Activated naive CD4-positive, alpha-beta T cell treated with anti-CD3 and anti-CD28 coated beads, Interleukin-2, amount 50 U/mL, for 24 hours (primary cell): ENCODE data around the gene ANXA6.

Experiments used
- H3K27ac Mint-ChIP-seq: one replicate; pipeline ENCODE4 v1.8.0; 2021; ENCODE audit warnings: mild to moderate bottlenecking, mixed read lengths
- H3K27me3 Mint-ChIP-seq: one replicate; pipeline ENCODE4 v1.8.0; 2021; ENCODE audit warnings: mixed read lengths
- H3K36me3 Mint-ChIP-seq: one replicate; pipeline ENCODE4 v1.8.0; 2021; ENCODE audit warnings: mixed read lengths
- H3K4me1 Mint-ChIP-seq: one replicate; pipeline ENCODE4 v1.8.0; 2021; ENCODE audit warnings: mixed read lengths
- H3K4me3 Mint-ChIP-seq: one replicate; pipeline ENCODE4 v1.8.0; 2021; ENCODE audit warnings: mild to moderate bottlenecking, mixed read lengths
- H3K9me3 Mint-ChIP-seq: one replicate; pipeline ENCODE4 v1.8.0; 2021; ENCODE audit warnings: mixed read lengths

ANXA6 gene

DNA sequence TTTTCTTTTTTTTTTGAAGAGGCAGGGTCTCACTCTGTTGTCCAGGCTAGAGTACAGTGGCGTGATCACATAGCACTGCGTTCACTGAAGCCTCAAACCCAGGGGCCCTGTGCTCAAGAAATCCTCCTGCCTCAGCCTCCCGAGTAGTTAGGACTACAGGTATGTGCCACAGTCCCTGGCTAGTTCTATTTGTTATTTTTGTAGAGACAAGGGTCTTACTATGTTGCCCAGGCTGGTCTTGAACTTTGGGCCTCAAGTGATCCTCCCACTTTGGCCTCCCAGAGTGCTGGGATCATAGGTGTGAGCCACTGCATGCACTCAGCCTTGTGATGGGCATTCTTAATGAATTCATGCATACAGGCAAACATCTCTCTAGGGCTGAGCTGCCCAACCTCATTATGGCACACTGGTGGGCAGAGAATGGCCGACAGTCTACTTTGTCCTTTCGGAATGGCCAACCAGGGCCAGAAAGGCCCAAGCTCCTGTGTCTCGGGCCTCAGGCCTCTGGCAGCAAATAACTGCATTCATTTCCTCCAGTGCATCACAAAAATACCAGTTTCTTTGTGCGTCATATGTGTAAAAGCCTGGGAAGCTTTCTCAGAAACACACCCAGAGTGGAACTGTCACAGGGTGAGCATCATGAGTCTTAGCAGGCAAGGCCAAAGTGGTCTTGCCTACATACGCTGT is 27.2 kb downstream of the ANXA6 start:
- H3K4me1 Mint-ChIP-seq = peaks cover 78% of the 10 kb centered on the region
- H3K9me3 Mint-ChIP-seq = no peaks in the 10 kb centered on the region
- no peaks in the 10 kb centered on the region for H3K27me3 Mint-ChIP-seq
- H3K27ac Mint-ChIP-seq = peak overlapping the region; percentile 95
- H3K36me3 Mint-ChIP-seq = peaks cover 16% of the 10 kb centered on the region
- H3K4me3 Mint-ChIP-seq = no peak overlapping the region

DNA sequence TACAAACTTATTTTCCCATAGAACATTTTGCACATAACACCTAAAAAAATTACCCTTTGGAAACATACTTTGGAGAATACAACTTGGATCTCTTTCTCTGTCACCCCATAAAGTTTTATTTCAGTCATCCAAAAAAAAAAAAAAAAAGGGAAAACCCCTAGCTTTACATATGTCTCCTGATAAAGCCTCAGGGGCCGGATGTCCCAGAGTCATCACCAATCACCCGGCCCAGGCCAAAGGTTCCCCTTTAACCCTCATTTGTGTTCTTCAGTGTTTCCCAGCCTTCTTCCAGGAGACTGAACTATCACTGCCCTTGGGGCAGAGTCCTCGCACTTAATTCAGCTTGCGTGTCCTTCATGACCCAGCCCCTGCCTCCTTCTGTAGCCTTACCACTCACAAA is 28.8 kb downstream of the ANXA6 start:
- peak overlapping the region; percentile 77 for H3K27ac Mint-ChIP-seq
- H3K36me3 Mint-ChIP-seq = peaks cover 16% of the 10 kb centered on the region
- H3K4me1 Mint-ChIP-seq = peaks cover 86% of the 10 kb centered on the region
- H3K4me3 Mint-ChIP-seq = no peak overlapping the region
- H3K27me3 Mint-ChIP-seq = no peaks in the 10 kb centered on the region
- H3K9me3 Mint-ChIP-seq = no peaks in the 10 kb centered on the region

DNA sequence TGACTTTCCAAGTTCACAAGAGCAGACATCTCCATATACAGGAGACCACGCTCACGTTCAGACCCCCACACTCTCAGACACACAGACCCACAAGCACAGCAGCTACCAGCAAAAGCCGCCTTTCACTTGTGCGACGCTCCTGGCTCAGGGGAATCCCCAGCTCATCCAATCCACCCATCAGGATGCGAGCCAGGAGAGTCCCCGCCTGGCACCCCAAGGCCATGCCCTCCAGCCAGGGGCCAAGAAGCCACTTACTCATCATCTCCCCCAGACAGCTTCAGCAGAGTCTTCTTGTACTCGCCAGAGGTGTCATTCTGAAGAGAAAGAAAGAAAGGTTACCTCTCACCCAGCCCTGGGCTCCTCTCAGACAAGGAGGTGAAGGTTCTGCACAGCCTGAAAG is 29.7 kb downstream of the ANXA6 start:
- H3K9me3 Mint-ChIP-seq = no peaks in the 10 kb centered on the region
- peak overlapping the region; percentile 63 for H3K27ac Mint-ChIP-seq
- peaks cover 12% of the 10 kb centered on the region for H3K36me3 Mint-ChIP-seq
- H3K27me3 Mint-ChIP-seq = no peaks in the 10 kb centered on the region
- no peak overlapping the region for H3K4me3 Mint-ChIP-seq
- peaks cover 82% of the 10 kb centered on the region for H3K4me1 Mint-ChIP-seq

DNA sequence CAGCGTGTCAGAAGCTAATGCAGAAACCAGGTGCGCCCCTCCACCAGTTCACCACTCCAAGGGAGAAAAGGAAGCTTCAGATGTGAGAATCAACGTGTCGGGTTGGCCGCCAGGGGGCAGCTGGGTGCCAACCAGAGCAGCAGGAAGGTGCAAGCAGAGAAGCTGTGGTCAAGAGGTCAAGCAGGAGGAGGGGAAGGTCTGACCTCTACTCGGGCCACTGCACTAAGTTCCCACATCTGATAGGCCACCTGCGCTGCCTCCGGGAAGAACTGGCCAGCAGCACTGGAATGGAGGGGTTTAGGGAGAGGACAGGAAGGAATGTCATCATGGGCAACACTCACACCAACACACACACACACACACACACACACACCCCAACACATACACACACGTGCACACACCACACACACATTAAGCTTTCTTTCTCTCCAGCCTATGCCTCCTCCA is 31.4 kb downstream of the ANXA6 start:
- peaks cover 69% of the 10 kb centered on the region for H3K4me1 Mint-ChIP-seq
- peaks cover 16% of the 10 kb centered on the region for H3K36me3 Mint-ChIP-seq
- H3K9me3 Mint-ChIP-seq = no peaks in the 10 kb centered on the region
- no peaks in the 10 kb centered on the region for H3K27me3 Mint-ChIP-seq
- peak overlapping the region; percentile 4 for H3K4me3 Mint-ChIP-seq
- peak overlapping the region; percentile 66 for H3K27ac Mint-ChIP-seq

DNA sequence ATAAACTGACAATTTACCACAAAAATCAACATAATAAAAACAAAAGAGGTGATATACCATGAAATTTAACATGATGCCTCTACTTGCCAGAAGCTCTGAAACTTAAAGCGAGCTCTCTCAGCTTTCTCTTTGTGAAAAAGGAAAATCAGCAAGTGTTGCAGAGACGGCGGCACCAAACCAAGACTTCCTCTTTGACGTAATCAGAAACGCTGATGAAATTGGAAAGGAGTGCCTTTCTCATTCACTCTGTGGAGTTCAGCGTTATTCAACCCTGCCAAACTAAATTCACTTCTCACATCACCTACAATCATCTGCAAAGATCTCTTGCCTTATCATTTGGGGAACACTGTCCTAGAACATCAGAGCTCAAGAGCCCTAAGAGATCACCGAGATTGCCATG is 32.2 kb downstream of the ANXA6 start:
- Mint-ChIP-seq H3K36me3 (peaks cover 17% of the 10 kb centered on the region), H3K4me3 (peak overlapping the region; percentile 79)

DNA sequence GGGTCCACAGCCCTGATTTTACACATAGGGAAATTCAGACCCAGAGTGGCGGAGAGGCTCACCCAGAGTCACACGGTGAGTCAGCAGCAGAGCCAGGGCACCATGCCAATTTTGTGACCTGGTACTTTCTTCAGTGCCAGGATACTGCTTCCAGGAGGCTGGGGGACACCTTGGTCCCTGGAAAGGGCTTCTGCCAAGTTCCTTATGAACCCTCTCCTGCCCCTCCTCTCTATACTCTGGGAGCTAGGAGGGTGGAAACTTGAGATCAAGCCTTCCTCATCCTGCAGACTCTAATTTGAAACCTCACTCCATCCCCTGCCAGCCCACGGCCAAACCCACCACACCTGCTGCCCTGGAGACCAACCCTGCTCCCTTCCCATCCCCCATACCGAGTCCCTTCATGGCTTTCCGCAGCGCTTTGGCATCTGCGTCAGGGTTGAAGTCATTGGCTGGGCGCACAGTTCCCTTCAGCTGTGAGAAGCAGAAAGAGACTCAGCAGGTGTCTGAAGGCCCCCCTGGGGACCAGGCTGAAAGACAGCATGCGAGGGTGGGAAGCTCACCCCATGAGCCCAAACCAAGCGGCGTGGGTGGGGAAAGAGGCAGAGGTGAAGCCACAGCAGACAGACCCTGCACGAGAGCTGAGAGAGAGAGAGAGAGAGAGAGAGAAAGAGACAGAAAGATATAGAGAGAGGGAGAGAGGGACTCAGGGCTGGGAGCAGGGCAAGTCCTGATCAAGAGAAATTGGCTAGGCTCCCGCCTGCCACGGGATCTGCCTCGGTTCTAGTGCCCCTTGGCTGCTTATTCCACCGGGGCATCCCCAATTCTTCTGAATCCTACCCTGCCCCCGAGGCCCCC is 33.5 kb downstream of the ANXA6 start:
- H3K4me3 Mint-ChIP-seq = peak overlapping the region; percentile 66
- peaks cover 54% of the 10 kb centered on the region for H3K4me1 Mint-ChIP-seq
- H3K9me3 Mint-ChIP-seq = no peaks in the 10 kb centered on the region
- peak overlapping the region; percentile 86 for H3K27ac Mint-ChIP-seq
- H3K36me3 Mint-ChIP-seq = peaks cover 15% of the 10 kb centered on the region
- H3K27me3 Mint-ChIP-seq = no peaks in the 10 kb centered on the region

More for the DNA sequence above, 32.2 kb downstream of the ANXA6 start:
- peak overlapping the region; percentile 95 for H3K27ac Mint-ChIP-seq
- no peaks in the 10 kb centered on the region for H3K27me3 Mint-ChIP-seq
- peaks cover 62% of the 10 kb centered on the region for H3K4me1 Mint-ChIP-seq
- no peaks in the 10 kb centered on the region for H3K9me3 Mint-ChIP-seq

DNA sequence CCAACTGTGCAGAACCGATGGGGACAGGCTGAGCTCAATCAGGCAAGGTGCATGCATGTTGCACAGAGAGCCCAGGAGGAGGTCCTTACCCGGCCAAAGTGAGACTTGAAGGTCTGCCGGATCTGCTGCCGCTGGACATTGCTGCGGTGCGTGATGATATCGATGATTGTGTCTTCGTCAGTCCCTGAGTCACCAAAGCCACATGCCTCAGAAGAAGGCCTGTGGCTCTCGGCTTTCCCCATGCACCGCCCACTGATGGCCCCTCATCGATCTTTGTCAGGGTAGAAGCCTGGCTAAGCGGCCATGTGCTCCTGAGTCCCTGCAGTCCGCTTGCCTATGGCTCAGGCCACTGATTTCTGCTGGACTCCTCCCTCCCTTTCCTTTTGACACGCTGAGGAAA is 34.8 kb downstream of the ANXA6 start:
- Mint-ChIP-seq H3K36me3 (peaks cover 13% of the 10 kb centered on the region), H3K4me3 (no peak overlapping the region), H3K27me3 (no peaks in the 10 kb centered on the region), H3K27ac (peak overlapping the region; percentile 55), H3K9me3 (no peaks in the 10 kb centered on the region), H3K4me1 (peaks cover 42% of the 10 kb centered on the region)

DNA sequence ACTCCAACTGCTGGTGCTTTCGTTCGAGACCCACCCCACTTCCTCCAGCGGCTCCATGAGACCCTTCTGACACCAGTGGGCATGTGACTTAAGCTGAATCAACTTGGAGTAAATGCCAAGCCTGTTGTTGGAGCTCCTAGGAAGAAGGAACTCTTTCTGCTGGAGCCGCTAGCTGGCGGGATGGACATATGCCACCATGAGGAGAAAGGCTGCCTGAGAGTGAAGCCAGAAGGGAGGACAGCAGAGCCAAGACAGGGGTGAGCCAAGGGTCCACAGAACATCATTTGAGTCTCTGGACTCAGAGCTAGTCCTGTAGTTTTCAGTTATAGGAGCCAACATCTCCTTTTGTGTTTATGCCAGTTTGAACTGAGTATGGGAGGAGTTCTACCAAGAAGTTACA is 35.9 kb downstream of the ANXA6 start:
- Mint-ChIP-seq H3K4me3 (no peak overlapping the region), H3K27ac (peak overlapping the region; percentile 69), H3K36me3 (peaks cover 9% of the 10 kb centered on the region), H3K4me1 (peaks cover 32% of the 10 kb centered on the region), H3K27me3 (no peaks in the 10 kb centered on the region), H3K9me3 (no peaks in the 10 kb centered on the region)

DNA sequence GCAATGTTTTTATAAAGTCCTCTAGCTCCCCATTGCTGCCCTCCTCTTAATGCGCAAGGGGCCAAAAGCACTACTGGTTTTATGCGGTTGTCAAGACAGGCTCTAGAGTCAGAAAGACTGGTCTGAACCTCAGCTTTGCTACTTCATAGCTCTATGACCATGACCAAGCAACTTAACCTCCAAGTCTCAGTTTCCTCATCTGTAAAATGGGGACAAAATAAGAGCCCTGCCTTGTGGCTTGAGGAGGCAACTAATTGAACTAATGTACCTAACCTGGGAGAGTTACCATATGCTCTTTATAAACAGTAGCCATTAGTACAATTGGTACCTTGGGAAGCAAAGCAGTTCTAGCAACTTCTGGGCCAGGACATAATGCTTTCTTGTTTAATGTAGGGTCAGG is 36.5 kb downstream of the ANXA6 start:
- Mint-ChIP-seq H3K36me3 (peaks cover 8% of the 10 kb centered on the region), H3K9me3 (no peaks in the 10 kb centered on the region), H3K4me3 (no peak overlapping the region), H3K27me3 (no peaks in the 10 kb centered on the region), H3K27ac (peak overlapping the region; percentile 82), H3K4me1 (peaks cover 26% of the 10 kb centered on the region)

DNA sequence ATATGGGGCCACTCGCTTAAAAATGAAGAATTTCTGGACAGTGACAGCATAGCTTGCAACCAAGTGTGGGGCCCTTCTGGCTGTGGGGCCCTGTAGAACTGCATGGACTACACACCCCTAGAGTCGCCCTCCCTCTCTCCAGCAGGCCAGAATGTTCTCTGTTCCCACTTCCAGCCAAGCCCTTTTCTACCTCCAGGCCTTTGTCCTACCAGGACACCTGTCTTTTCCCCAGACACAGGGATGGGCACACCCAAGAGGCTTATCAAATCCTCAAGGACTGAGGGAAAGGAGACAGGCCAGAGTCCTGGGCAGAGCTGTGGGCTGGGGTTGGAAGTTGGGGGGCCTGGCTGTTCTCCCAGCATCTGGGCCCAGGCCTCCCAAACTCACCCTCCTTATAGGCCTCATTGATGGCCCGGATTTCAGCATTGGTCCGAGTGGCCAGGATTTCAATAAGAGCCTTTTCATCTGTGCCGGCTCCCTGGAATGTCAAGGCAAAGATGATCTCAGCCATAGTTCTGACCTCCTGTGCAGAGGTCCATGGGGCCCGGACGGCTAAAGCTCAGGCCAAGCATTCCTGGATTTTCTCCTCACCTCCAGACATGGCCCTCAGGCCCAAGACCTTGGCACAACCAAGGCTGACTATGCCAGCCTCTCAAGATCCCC is 38.5 kb downstream of the ANXA6 start:
- no peaks in the 10 kb centered on the region for H3K27me3 Mint-ChIP-seq
- peaks cover 8% of the 10 kb centered on the region for H3K36me3 Mint-ChIP-seq
- H3K4me3 Mint-ChIP-seq = no peak overlapping the region
- H3K27ac Mint-ChIP-seq = peak overlapping the region; percentile 75
- H3K9me3 Mint-ChIP-seq = no peaks in the 10 kb centered on the region
- peaks cover 15% of the 10 kb centered on the region for H3K4me1 Mint-ChIP-seq

DNA sequence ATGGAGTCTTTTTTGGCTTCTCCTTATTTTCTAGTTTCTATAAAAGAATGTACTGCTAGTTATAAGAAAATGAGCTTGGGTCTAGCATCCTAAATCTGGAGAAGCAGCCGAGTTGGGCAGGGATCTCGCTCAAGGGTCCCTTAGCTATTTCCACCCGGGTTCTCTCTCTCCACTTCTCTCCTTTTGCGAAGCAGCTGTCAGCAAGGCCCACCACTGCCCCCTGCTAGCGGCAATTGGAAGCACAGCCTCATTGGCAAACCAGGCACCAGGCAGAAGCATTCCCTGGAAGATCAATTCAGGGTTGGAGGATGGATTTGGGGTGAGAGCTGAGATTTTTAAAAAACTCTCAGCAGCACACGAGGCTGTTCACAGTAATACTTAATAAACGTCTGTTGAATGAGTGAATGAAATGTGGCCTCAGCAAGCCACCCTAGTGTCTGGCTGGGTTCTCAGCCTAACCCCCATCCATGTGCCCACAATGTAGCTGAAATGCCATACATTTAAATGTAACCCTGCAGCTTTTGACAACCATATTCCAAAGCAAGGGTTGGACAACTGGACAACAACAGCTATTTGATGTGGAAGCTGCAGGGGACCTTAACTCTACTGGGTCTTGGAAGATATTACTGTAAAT is 42.2 kb downstream of the ANXA6 start:
- no peaks in the 10 kb centered on the region for H3K27me3 Mint-ChIP-seq
- no peaks in the 10 kb centered on the region for H3K9me3 Mint-ChIP-seq
- peaks cover 3% of the 10 kb centered on the region for H3K36me3 Mint-ChIP-seq
- H3K4me3 Mint-ChIP-seq = no peak overlapping the region
- H3K4me1 Mint-ChIP-seq = peaks cover 8% of the 10 kb centered on the region
- no peak overlapping the region for H3K27ac Mint-ChIP-seq

DNA sequence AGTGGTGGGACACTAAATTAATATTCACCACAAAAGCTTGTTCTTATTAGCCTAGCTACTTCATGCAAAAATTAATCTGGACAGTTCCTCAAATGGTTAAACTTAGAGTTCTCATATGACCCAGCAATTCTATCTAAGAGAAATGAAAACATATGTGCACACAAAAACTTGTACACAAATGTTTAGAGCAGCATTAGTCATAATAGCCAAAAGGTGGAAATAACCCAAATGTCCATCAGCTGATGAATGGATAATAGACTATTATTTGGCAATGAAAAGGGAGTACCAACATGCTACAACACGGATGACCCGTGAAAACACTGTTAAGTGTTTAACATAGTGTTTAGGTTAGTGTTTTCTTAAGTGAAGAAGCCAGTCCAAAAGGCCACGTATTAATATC is 43.9 kb downstream of the ANXA6 start:
- peaks cover 5% of the 10 kb centered on the region for H3K36me3 Mint-ChIP-seq
- no peak overlapping the region for H3K27ac Mint-ChIP-seq
- no peaks in the 10 kb centered on the region for H3K9me3 Mint-ChIP-seq
- H3K4me3 Mint-ChIP-seq = no peak overlapping the region
- peaks cover 8% of the 10 kb centered on the region for H3K4me1 Mint-ChIP-seq
- H3K27me3 Mint-ChIP-seq = no peaks in the 10 kb centered on the region

DNA sequence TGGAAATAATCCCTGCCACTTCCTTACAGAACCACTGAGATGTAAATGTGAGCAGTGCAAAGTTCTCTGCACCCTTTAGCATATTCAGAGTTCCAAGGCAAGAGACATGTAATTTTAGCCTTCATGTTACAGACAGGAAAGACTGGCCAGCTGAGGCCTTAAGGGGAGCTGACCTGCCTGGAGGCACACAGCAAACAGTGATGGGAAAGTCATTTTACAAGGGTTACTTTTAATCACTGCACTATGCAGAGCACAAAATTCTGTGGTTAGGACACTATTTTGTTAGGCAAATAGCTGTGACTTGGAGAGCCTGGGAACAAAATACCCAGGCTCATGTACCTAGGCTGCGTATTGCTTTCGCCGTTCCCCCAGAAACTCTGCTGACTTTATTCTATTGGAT is 46.6 kb downstream of the ANXA6 start:
- Mint-ChIP-seq H3K9me3 (no peaks in the 10 kb centered on the region), H3K27ac (no peak overlapping the region), H3K4me3 (no peak overlapping the region), H3K36me3 (peaks cover 5% of the 10 kb centered on the region), H3K4me1 (peaks cover 8% of the 10 kb centered on the region), H3K27me3 (no peaks in the 10 kb centered on the region)

DNA sequence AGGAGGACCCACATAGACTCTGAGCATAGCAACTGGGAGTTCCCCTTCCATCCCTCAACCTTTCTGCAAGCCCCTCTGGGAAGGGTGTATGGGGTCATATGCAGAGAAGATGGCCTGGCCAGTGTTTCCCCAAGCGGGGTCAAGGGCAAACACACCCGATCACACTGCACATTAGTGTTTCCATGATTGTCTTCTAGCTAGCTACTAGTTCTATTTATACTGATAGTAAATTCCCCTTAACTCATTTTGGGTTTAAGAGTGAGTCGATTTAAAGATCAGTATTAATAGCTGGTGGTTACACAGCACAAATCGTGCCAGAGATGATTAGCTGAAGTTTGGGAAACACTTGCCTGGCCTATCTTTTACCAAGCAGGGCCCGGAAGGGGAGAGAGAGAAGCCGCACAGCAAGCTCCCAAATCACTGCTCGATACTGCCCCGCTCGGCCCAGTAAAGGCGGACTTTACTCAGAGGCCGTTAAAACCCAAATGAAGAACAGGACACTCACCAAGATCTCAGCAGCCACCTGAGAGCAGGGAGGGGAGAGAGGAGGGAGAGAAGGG is 47.4 kb downstream of the ANXA6 start:
- H3K4me3 Mint-ChIP-seq = no peak overlapping the region
- peaks cover 5% of the 10 kb centered on the region for H3K36me3 Mint-ChIP-seq
- peak overlapping the region; percentile 41 for H3K27ac Mint-ChIP-seq

DNA sequence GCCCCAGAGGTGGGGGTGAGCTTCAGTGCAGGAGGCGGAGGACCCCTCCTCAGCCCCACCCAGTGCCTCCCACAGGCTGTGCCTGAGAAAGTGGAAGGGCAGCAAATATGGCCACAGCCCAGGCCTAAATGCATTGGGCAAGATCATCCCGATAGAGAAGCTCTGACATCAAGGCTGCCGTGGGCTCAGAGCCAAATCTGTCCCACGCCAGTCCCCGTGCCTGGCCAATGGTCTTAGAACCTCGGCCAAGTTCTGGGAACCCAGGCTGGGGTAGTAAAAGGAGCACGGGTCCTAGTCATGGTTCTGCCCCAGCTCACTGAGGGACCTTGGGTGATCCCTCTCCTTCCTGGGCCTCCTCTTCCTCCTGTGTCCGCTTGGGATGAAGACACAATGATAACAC is 49.0 kb downstream of the ANXA6 start:
- H3K36me3 Mint-ChIP-seq = peaks cover 3% of the 10 kb centered on the region
- H3K9me3 Mint-ChIP-seq = no peaks in the 10 kb centered on the region
- no peak overlapping the region for H3K4me3 Mint-ChIP-seq
- no peaks in the 10 kb centered on the region for H3K4me1 Mint-ChIP-seq
- H3K27ac Mint-ChIP-seq = peak overlapping the region; percentile 55
- H3K27me3 Mint-ChIP-seq = no peaks in the 10 kb centered on the region

More for the DNA sequence above, 47.4 kb downstream of the ANXA6 start:
- peaks cover 1% of the 10 kb centered on the region for H3K4me1 Mint-ChIP-seq
- H3K9me3 Mint-ChIP-seq = no peaks in the 10 kb centered on the region
- no peaks in the 10 kb centered on the region for H3K27me3 Mint-ChIP-seq
